PC-9 (cell line): Measurements from ENCODE around the gene OLIG2.

ENCODE experiments used
- CTCF ChIP-seq: fragments of 200-600 bp; sonication (generic); conservative IDR thresholded peaks from 2 replicates; pipeline ENCODE4 v1.6.1; 2017; ENCODE audit warnings: mixed run types, antibody characterized with exemption, mild to moderate bottlenecking, moderate library complexity
- EZH2 ChIP-seq: fragments of 200-600 bp; sonication (generic); IDR thresholded peaks from 2 replicates; pipeline ENCODE4 v1.8.0; 2017; ENCODE audit warnings: antibody characterized with exemption, low read depth

GRCh38 chr21:33026443-33026858, 716 bp downstream of the OLIG2 start:
- no peak for TF ChIP-seq CTCF
- no peak for TF ChIP-seq EZH2
